ENCODE results near the gene SMIM5. TPM values are rescaled to one million over a fixed set of nuclear protein-coding genes. Genes with fewer than 3 reads are reported as not detected.

The SMIM5 gene
- total RNA-seq, 3 donors from 2014 or later: 20.7 to 41.6 (median 27.5) TPM

DNA sequence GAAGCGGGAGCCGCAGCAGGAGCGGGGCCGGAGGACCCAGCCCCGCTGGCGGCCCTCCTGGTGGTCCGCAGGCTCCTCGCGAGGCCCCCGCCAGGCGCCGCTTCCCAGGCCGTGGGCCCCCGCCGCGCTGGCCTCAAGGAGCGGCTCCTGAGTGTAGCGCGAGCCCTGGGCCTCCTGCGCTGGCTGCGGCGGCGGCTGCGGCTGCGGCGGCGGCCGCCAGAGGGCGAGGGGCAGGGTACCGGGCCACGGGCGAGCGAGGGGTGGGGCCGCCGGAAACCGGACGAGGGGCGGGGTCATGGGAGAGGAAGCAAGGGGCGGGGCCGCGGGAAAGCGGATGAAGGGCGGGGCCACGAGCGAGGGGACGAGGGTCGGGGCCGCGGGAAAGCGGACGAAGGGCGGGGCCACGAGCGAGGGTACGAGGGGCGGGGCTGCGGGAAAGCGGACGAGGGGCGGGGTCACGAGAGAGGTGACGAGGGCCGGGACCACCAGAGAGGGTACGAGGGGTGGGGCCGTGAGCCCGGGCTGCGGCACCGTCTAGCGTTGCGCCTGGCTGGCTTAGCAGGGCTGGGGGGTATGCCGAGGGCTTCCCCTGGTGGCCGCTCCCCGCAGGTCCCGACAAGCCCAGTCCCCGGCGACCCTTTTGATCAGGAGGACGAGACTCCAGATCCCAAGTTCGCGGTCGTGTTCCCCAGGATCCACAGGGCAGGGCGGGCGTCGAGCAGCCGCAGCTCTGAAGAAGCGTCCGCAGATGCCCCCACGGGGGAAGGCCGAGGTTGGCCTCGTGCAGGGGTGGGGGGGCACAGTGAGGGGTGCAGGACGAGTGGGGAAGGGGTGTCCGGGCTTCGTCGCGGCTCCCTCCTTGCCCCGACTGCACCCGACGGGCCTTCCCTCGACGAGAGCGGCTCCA is 44.0 kb upstream of the SMIM5 start:
- Histone ChIP-seq H3K36me3 (ENCODE audit: low read depth) (no peaks in the 10 kb centered on the region), H3K4me1 (ENCODE audit: low read depth) (peaks cover 17% of the 10 kb centered on the region), H3K4me3 (peak overlapping the region; percentile 24), H3K9me3 (no peaks in the 10 kb centered on the region)
- ATAC-seq (peak; percentile 92), DNase-seq (peak; percentile 98 to 99 (median 99))
- intact Hi-C loops (cut with DNase I, micrococcal nuclease): no loop called here
- TF ChIP-seq, protein P1, sequence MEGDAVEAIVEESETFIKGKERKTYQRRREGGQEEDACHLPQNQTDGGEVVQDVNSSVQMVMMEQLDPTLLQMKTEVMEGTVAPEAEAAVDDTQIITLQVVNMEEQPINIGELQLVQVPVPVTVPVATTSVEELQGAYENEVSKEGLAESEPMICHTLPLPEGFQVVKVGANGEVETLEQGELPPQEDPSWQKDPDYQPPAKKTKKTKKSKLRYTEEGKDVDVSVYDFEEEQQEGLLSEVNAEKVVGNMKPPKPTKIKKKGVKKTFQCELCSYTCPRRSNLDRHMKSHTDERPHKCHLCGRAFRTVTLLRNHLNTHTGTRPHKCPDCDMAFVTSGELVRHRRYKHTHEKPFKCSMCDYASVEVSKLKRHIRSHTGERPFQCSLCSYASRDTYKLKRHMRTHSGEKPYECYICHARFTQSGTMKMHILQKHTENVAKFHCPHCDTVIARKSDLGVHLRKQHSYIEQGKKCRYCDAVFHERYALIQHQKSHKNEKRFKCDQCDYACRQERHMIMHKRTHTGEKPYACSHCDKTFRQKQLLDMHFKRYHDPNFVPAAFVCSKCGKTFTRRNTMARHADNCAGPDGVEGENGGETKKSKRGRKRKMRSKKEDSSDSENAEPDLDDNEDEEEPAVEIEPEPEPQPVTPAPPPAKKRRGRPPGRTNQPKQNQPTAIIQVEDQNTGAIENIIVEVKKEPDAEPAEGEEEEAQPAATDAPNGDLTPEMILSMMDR (IDR thresholded peaks at IDR 0.05): peak; percentile 71

DNA sequence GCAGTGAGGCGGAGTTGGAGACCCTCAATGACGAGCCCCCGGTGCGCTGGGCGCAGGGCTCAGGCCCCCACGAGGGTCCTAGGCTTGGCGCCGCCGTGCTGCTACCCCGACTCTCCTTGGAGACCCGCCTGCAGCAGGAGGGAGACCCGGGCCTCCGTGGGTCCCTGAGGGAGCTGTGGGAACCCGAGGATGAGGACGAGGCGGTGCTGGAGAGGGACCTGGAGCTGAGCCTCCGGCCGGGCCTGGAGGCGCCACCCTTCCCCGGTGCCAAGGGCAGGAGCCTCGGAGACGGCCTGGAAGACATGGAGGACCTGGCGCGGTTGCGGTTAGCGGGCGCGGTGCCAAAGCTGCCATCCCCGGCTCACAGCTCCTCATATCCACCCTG is 43.3 kb upstream of the SMIM5 start:
- Histone ChIP-seq H3K4me1 (ENCODE audit: low read depth) (peaks cover 17% of the 10 kb centered on the region), H3K9me3 (no peaks in the 10 kb centered on the region), H3K36me3 (ENCODE audit: low read depth) (no peaks in the 10 kb centered on the region), H3K4me3 (no peak overlapping the region)
- TF ChIP-seq, protein P1 (IDR thresholded peaks at IDR 0.05): no peak
- DNase-seq (peak in 1 of 3 donors; percentile 74), ATAC-seq (no peak)
- intact Hi-C loops (cut with DNase I, micrococcal nuclease): no loop called here

DNA sequence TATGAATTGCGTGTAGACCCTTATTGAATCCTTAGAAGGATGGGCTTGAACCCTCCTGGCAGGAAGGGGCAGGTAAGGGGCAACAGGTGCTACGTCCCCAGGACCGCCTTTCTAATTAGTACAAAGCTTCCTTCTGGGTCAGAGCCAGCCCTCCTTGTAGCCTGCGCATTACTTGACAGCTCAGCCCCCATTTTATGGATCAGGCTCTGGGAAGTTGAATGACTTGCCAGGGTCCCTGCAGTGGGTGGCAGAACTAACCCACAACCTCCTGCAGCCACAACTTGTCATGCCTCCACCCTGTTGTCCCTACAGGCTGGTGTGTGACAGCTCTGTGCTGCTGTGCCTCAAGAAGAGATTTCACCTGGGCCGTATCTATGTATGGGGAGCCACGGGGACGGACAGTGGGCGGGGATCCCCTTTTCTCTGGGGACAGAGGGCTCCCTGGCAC is 42.9 kb upstream of the SMIM5 start:
- ATAC-seq: no peak
- no peaks in the 10 kb centered on the region for H3K36me3 ChIP-seq (ENCODE audit: low read depth)
- no peak for DNase-seq
- H3K4me3 ChIP-seq: no peak overlapping the region
- TF ChIP-seq, protein P1 (IDR thresholded peaks at IDR 0.05): no peak
- H3K9me3 ChIP-seq: no peaks in the 10 kb centered on the region
- intact Hi-C loops (cut with DNase I, micrococcal nuclease): no loop called here
- H3K4me1 ChIP-seq (ENCODE audit: low read depth): peaks cover 17% of the 10 kb centered on the region

DNA sequence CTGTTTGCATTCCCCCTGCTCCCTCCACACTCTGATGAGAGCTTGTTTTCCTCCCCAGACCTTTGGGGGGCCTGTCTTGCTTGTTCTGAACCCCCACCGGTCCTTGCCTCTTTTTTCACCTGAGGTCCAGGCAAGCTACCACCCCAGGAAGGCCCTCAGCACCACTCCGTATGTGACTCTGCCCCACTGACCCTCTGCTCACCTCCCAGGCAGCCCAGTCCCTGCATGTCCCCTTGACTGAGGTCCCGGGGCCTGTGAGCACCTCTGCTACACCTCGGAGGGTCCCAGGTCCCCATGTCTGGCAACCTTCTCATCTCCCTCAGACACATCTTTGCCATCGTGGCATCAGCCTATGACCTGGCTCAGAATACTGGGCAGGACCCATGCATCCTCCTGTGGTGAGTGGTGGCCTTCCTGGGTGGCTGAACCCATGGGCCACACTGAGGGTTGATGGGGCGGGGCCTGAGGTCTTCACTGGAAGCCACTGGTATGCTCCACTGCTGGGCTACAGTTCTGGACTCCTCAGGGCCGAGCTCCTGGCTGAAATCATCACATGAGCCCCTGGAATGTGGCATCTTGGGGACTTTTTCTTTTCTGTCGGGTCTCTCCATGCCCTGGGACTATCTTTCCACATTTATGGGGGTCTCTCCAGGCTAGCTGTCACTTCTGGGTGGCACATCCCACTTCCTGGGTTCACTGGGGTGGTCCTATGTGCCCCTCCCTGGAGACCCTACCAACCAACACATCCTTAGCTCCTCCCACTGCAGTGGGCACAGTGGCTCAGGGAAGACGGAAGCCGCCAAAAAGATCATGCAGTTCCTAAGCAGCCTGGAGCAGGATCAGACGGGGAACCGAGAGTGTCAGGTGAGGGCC is 42.1 kb upstream of the SMIM5 start:
- Histone ChIP-seq H3K9me3 (no peaks in the 10 kb centered on the region), H3K4me3 (no peak overlapping the region), H3K4me1 (ENCODE audit: low read depth) (peaks cover 17% of the 10 kb centered on the region), H3K36me3 (ENCODE audit: low read depth) (no peaks in the 10 kb centered on the region)
- DNase-seq: no peak
- TF ChIP-seq, protein P1 (IDR thresholded peaks at IDR 0.05): no peak
- intact Hi-C loops (cut with DNase I, micrococcal nuclease): no loop called here
- no peak for ATAC-seq

DNA sequence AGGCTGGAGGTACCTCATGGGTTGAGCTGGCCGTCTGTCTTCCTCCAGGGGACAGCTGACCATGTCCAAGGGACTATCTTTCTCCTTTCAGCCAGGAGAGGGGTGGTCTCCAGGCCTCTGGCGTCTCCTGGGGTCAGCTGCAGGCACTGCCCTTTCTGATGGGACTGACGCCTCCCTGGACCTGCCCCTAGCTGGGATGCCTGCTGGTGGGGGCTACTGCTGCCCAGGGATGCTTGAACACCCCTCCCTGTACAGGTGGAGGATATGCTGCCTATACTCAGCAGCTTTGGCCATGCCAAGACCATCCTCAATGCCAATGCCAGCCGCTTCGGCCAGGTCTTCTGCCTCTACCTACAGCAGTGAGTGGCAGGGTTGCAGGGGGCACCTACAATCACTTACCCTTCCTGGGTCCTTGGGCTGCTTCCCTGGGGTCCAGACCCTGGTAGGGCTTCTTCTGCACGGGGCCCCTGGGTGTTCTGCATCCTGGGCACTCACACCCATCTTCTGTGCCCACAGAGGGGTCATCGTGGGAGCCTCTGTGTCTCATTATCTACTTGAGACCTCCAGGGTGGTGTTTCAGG is 41.4 kb upstream of the SMIM5 start:
- Histone ChIP-seq H3K4me3 (no peak overlapping the region), H3K36me3 (ENCODE audit: low read depth) (no peaks in the 10 kb centered on the region), H3K9me3 (no peaks in the 10 kb centered on the region), H3K4me1 (ENCODE audit: low read depth) (peaks cover 17% of the 10 kb centered on the region)
- ATAC-seq: no peak
- intact Hi-C loops (cut with DNase I, micrococcal nuclease): no loop called here
- DNase-seq: no peak
- TF ChIP-seq, protein P1 (IDR thresholded peaks at IDR 0.05): no peak
